ENCODE results near the gene SKIC8.
A peak's percentile ranks its signal among the peaks of the same experiment; 100 is the strongest.

Gene SKIC8

GRCh38 chr15:78321786-78322185 lies 22.4 kb upstream of the SKIC8 start:
- no peak for DNase-seq

DNA sequence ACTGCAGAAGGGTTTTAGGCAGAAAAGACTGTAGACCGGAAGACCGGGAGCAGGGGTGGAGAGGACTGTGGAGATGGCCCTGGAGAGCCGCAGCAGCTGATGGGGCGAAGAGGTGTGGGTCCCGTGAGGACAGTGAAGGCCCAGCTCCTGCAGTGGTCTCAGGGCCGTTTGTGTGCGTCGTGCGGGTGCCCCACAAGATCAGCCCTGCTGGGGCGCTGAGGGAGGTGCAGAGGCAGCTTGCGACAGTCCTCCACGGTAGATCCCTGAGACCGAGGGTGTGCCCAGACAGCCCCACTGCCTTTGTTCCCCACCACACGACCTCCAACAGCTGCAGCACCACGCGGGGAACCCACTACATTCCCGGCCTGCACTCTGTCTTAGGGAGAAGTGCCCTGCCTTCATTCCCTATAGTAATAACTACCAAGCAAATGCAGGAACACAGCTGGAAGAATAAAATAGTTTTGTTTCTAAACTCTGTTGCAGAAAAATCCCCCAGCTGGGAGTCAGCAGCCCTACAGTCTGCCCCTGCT lies 21.7 kb upstream of the SKIC8 start:
- no peak for DNase-seq

DNA sequence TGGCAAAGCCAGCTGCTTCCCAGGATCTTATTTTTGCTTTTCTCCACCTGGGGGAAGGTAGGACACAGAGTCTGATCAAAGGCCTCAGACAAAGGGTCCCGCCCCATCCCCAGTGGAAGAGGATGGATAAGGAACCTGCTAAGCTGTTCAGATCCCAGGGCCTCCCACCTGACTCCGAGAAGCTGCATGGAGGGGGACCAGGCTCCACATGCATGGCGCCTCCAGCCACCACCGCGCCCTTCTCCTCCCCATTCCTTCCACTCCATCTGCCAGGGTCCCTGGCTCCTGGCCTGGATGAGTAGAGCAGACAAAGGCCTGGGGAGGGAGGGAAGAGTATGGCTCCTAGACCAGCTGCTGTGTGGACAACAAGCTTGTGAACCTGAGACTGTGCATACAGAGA lies 20.8 kb upstream of the SKIC8 start:
- peak; percentile 72 for DNase-seq

DNA sequence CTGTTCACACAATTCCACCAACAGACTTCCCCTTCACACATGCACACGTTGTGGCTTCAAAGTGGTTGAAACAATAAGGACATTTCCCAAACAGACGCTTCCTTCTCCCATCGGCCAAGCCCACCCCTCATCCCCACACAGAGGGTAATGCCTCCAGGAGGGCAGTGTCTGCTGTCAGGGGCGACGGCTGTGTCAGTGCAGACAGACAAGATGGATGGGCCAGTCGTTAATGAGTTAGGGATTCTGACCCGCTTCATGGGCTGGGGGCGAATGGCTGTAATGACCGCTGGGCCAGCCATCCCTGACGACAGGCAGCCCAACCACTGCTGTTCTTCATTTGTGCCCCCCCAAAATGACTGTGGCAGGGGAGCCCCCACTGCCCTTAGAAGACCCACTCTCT lies 20.2 kb upstream of the SKIC8 start:
- DNase-seq = no peak

GRCh38 chr15:78317145-78317836 lies 17.9 kb upstream of the SKIC8 start:
- DNase-seq = no peak

DNA sequence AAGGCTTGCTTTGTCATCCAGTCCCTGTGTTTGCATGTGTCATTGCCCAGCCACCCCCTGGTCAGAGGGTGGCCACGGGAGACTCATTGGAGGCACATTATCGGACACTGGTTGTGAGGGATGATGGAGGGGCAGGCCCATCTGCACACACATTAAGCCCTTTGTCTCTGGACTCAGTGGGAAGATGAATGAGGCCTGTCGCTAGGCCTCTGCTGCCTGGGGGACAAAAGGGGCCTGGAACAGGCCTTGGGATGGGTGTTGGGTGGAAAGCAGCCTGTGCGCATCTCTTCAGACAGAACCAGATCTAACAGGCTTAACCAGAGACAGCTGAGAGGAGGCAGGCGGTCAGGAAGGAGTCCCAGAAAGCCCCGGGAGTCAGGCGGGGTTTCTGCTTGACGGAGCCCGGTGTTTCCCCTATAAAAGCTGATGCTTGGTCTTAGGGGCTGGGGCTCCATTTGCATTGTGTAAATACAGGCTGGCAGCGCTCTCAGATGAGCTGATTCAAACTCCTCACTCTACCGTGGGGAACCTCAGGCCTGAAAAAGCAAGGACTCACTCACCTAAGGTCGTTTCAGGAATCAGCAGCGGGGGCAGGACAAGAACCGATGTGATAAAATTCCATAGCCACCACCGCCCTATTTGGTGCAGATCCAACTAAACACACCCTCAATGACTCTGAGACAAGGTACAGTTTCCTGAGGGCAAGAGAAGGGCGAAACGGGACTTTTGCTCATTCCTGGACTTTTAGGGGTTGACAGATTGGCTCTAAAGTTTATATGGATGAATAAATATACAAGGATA lies 17.1 kb upstream of the SKIC8 start:
- DNase-seq = no peak

- DNase-seq = peak; percentile 55
These were observed 16.4 kb upstream of the SKIC8 start for GRCh38 chr15:78315686-78316282.

GRCh38 chr15:78314181-78314581 lies 14.8 kb upstream of the SKIC8 start:
- DNase-seq = no peak

GRCh38 chr15:78313383-78313782 lies 14.0 kb upstream of the SKIC8 start:
- no peak for DNase-seq

DNA sequence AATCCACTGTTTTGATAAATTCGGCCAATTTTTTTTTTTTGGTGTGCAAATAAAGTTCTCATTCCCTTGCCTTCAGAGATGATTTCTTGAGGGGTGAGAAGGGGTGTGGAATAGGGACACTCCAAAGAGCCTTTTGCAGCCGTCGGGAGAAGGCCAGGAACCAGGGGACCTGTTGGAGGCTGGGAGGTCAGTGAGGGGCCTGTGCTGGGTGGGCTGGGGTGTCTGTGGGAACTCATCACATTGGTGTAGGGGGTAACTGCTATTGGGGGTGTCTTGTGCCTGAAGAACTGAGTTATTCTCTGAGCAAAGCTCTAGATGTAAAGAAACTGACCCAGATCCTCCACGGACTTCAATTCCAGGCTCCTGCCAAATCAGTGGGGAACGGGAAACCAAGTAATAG lies 13.5 kb upstream of the SKIC8 start:
- no peak for DNase-seq

GRCh38 chr15:78312536-78312935 lies 13.1 kb upstream of the SKIC8 start:
- DNase-seq = no peak

DNA sequence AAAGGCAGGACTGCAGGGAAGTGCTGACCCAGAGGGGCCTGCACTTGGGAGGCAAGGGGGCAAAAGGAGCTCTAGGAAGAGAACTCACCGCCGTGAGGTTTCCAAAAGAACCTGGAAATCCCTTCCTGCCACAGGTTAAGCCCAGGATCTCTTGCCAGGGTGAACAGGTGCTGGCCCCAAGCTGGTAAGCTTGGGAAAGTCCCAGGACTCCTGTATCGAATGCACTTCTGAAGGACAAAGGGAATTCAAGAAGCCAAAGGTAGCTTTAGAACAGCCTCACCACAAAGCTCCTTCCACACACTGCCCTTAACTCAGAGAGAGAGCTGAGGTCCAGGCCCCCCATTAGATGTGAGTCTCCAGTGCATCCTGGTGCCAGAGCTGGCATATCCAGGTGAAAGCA lies 11.9 kb upstream of the SKIC8 start:
- DNase-seq = no peak

DNA sequence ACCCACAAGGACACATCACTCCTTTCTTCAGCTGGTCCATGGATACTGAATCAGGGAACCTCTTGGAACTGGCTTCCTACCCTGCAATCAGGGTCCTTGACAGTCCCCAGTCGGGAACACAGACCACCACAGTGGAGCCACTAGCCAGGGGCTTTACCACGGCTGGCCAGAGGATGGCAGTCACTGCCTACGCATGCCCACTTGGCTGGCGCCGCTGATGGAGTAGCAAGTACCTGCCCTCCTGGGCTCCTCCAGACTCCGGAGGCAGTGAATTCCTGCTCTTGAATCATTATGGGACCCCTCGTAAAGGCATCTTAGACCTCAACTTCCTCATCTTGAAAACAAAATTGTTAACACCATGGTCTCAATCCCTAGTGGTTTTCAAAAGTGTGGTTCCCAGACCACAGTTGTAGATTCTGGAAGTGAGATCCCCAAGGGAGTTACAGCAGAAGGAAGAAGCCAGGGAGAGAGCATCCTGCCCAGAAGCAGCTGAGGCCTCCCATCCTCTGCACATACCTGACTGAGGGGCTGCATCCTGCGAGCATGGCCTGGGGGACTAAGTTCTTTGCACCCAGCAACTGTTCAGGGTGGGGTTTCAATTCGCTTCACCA lies 9.1 kb upstream of the SKIC8 start:
- peak; percentile 90 for DNase-seq

DNA sequence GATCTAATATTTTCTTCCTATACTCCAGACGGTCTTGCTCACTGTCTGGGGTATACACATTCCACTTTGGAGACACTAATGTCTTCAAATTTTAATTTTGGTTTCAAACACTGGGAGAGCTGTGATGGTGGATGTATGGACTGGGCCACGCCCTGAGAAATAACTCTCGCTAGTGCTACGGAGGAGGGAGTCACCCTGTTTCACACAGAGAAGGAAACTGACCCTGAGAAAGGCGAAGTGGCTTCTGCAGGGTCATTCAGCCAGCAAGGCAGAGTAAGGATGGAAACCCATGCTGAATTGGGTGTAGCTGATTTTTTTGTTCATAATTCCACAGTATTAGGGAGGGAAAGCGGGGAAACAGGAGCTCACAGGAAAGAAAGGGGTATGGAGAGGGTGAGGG lies 8.6 kb upstream of the SKIC8 start:
- DNase-seq = no peak

DNA sequence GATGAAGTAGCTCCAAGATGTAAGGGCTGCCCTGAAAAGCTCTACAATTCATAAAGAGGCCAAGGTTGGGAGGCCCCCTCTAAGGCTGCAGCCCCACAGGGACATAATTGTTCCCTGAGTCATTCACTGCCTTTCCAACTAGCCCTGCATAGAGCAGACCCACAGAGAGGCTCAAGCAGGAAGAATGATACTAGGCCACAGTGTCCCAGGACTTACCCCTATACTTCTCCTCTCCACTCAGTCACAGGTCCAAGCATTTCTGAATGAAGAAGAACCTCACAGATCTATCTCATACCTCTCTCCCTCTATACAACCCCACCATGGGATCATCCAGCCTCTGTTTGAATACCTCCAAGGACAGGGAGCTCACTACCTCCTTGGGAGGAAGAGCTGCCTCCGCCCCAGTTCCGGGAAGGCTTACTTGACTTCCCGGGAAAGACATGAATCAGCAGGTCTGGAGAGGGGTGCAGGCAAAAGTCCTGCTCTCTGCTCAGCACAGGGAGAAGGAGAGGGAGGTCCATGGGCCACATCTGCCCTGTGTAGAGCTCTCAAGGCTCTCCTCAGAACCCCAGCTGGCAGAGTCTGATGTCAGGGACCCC lies 6.9 kb upstream of the SKIC8 start:
- no peak for DNase-seq

- DNase-seq = no peak
These were observed 5.0 kb upstream of the SKIC8 start for GRCh38 chr15:78304216-78305066.

GRCh38 chr15:78302579-78303312 lies 3.3 kb upstream of the SKIC8 start:
- DNase-seq = no peak

GRCh38 chr15:78301828-78302227 lies 2.4 kb upstream of the SKIC8 start:
- no peak for DNase-seq

GRCh38 chr15:78301326-78301725 lies 1.9 kb upstream of the SKIC8 start:
- no peak for DNase-seq

DNA sequence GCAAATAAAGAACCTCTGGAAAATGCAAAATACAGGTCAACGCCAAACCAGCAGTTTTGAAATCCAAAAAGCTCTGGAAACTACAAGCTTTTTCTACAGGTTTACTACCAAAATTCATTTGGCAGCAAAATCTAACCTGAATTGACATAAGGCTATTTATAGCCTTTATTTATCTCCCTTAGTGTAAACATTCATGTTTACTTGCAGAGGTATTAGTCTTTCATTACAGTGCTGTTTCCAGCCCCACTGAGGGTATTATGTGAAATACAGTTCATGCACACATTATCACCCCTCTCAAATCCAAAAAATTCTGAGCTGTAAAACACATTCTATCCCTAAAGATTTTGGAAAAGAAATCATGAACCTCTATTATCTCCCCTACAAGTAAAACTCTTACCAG lies 7.2 kb downstream of the SKIC8 start:
- DNase-seq = no peak

- no peak for DNase-seq
These were observed 7.7 kb downstream of the SKIC8 start for GRCh38 chr15:78291698-78292097.

Data from NCI-H2171 treated with DMSO at 0.1 percent for 48 hours (cell line).